GM19043 (cell line): Measurements from ENCODE around the gene PAIP2.
"Not testable (repeated sequence)": the region's sequence is repeated elsewhere in the genome, so short reads cannot be mapped to it uniquely, and the experiment has no call there.

Source experiments
- ATAC-seq: cut with Tn5 transposase; IDR thresholded peaks from one replicate; pipeline ENCODE4 v1.9.1; 2021; ENCODE audit warnings: low read depth; ENCODE audit not compliant: unreplicated experiment

PAIP2 gene

GRCh38 chr5:139407517-139407916 lies 65.9 kb downstream of the PAIP2 start:
- ATAC-seq = no peak

GRCh38 chr5:139408191-139408590 lies 66.5 kb downstream of the PAIP2 start:
- ATAC-seq = no peak

- not testable (repeated sequence) for ATAC-seq
Observed at GRCh38 chr5:139409116-139409515, 67.5 kb downstream of the PAIP2 start.

GRCh38 chr5:139410121-139410992 lies 68.7 kb downstream of the PAIP2 start:
- ATAC-seq = no peak

- ATAC-seq = no peak
Observed at GRCh38 chr5:139410993-139411828, 69.6 kb downstream of the PAIP2 start.

GRCh38 chr5:139413153-139413552 lies 71.5 kb downstream of the PAIP2 start:
- no peak for ATAC-seq

GRCh38 chr5:139413963-139414362 lies 72.3 kb downstream of the PAIP2 start:
- ATAC-seq = no peak

- ATAC-seq = no peak
Observed at GRCh38 chr5:139414581-139415130, 73.0 kb downstream of the PAIP2 start.

GRCh38 chr5:139415221-139415861 lies 73.7 kb downstream of the PAIP2 start:
- no peak for ATAC-seq

- no peak for ATAC-seq
Observed at GRCh38 chr5:139415869-139416268, 74.2 kb downstream of the PAIP2 start.

- no peak for ATAC-seq
Observed at GRCh38 chr5:139416651-139417050, 75.0 kb downstream of the PAIP2 start.

GRCh38 chr5:139417214-139417613 lies 75.6 kb downstream of the PAIP2 start:
- ATAC-seq = no peak

GRCh38 chr5:139418793-139419192 lies 77.1 kb downstream of the PAIP2 start:
- no peak for ATAC-seq
